HuH-7.5 (cell line): ENCODE data around the gene TP53TG5.

ENCODE experiments used
- DNase-seq: peaks from one replicate; pipeline ENCODE4 v3.0.0; 2011; ENCODE audit warnings: low spot score

TP53TG5 gene

DNA sequence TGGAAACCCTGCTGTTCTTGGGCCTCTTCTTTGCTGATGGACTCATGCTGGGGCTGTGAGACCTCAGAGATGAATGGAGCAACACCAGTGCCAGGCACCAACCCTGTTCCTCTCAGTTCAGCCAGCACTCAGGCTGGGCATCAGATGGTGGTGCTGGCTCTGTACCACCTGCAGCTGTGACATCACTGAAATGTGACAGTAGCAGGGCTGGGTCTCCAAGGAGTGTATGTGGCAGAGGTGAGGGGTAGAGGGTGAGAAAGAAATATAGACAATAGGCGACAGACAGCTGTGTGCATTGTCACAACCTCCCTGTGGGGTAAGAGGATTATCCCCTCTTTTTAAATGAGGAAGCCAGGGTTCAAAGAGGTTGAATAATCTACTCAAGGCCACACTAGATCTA lies at the start of gene TP53TG5:
Gene TP53TG5, minus strand, starts transcription at position 135 of the 400 bp plus-strand sequence. Its CDS starts 89 bp downstream, at position 46.
- no peak for DNase-seq

DNA sequence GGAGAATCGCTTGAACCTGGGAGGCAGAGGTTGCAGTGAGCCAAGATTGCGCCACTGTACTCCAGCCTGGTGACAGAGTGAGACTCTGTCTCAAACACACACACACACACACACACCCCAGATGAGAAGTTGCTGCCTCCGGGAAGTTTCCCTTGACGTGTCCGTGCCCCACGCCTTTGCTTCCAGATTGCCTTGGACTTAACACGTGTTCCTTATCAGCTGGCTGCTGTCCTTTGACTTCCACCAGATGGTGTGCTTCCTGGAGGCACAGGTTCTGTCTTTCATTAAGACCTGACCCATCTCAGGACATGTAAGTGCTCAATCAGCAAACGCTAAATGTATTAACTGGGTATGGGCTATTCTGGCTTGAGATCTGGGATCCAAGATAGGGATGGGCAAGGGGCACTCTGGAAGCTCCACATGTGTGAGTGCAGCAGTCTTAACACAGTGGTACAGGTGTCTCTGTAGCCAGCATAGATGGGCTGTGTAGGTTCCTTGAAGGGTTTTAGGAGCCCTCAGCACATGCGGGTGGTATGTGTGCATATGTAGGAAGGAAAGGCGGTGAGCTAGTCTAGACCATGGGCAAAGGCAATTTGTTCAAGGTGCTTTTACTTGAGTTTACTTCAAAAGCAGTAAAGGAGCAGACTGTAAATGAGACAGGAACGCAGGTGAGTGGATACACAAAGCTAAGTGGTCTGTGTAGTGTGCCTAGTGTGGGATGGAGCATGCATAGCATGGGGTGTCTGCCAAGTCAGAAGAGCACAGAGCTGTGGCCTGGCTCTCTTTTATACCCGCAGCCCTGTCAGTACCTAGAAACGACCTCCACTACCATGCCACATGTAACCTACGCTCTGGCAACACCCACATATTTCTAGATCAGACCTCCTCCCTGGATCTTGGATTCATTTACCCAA lies 49.4 kb upstream of the TP53TG5 start:
- DNase-seq = no peak

DNA sequence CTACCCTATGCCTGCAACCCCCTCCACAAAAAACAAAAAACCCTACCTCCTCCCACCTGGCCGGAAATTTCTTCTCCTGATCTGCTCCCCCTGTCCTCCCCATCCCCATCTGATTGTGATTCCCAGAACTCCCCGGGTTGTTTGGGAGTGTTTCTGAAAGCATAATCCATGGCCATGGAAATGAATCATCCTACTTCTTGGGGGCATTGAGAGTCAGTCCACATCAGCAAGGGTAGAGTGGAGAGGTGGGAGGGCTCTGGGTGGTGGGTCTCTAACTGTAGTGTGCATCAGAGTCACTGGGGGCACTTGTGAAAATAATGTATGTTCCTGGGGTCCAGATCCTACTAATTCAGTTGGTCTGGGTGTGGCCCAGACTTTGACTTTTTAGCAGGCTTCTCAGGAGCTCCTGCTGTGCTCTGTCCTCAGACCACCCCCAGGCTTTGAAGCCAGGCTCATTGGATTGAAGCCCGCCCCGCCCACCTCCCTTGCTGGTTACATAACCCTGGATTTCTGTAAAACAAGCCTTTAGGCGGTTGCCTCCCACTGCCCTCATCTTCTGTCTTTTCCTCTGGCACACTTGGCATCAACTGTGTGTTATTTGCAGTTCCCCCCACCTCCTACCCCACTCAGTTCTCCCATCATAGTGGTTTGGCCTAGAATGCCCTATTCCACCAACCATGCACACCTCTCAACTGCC lies 48.3 kb upstream of the TP53TG5 start:
- DNase-seq = no peak

DNA sequence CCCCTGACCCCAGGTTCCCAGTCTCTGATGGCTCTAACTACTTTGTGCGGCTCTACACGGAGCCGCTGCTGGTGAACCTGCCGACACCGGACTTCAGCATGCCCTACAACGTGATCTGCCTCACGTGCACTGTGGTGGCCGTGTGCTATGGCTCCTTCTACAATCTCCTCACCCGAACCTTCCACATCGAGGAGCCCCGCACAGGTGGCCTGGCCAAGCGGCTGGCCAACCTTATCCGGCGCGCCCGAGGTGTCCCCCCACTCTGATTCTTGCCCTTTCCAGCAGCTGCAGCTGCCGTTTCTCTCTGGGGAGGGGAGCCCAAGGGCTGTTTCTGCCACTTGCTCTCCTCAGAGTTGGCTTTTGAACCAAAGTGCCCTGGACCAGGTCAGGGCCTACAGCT lies 47.4 kb upstream of the TP53TG5 start:
- DNase-seq = no peak

DNA sequence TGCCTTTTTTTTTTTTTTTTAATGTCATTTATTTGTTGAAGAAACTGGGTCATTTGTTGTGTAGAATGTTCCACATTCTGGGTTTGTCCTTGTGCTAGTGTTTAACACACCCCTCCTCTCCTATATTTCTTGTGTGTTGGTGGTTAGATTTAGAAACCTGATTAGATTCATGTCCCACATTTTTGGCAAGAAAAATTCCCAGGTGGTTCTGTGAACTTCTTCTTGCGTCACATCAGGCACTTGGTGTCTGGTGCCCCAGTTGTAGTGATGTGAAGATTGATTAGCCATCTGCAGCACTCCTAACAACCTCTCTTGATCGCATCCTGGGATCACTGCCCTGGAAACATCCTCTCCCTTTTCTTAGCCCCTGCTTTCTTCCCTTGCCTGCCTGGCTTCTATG lies 45.6 kb upstream of the TP53TG5 start:
- DNase-seq = no peak

DNA sequence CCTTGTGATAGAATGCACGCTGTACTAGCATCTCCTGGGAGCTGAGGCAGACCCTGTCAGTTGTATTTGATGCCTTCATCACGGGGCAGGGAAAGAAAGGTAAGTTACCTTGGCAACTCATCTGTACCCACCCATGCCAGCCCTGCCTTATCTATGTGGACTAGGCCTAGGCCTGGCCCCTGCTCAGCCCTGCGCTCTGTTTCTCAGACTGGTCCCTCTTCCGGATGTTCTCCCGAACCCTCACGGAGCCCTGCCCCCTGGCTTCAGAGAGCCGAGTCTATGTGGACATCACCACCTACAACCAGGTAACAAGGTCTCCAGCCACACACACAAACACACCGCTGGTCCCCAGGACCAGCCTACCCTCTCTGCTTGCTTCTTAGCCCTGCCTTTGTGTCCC lies 42.0 kb upstream of the TP53TG5 start:
- DNase-seq = no peak

DNA sequence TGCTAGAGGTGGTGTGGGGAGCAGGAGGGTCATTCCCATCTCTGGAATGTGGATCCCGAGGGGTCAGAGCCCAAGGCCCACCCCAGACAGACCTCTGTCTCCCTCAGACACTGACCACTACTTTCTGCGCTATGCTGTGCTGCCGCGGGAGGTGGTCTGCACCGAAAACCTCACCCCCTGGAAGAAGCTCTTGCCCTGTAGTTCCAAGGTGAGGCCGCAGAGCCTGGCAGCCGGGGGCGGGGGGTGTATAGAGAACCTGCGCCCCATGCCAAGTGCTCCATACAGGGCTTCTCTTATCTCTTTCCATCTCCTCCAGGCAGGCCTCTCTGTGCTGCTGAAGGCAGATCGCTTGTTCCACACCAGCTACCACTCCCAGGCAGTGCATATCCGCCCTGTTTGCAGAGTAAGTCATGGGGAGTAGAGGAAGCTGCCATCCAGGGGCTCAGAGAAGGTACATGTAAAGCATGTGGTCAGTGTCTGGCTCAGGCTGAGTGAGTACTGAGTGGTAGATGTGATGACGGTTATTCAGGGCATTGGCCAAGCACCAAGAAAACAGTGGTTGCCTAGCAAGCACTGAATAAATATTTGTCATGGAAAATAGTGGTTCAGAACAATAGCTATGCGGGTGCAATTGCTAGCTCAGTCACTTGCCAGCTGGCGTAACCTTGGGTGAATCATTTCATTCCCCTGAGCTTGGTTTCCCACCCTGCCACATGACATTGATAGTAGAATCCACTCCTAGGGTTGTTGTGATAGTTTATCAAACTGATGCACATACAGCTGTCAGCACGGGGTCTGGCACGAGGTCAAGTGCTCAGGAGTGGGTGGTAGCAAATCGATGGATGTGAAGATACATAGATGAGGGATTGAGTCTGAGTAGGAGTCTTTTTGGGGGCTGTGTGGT lies 41.3 kb upstream of the TP53TG5 start:
- DNase-seq = no peak

DNA sequence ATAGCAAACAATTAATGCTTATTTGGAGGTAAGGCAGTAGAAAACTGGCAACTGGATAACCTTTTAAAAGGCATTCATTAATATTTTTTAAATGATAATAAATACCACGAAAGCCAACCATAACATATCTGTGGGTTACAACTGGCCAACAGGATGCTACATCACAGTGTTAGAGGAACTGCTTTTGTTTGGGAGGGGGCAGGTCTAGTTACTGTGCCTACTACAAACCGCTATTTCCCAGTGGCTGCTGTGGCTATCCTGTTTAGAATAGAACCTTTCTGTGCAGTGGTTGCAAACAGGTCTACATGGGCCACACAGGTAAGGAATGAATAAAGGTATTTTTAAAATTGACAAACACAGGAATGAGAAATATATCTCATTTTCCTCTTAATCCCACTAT lies 38.8 kb upstream of the TP53TG5 start:
- no peak for DNase-seq

DNA sequence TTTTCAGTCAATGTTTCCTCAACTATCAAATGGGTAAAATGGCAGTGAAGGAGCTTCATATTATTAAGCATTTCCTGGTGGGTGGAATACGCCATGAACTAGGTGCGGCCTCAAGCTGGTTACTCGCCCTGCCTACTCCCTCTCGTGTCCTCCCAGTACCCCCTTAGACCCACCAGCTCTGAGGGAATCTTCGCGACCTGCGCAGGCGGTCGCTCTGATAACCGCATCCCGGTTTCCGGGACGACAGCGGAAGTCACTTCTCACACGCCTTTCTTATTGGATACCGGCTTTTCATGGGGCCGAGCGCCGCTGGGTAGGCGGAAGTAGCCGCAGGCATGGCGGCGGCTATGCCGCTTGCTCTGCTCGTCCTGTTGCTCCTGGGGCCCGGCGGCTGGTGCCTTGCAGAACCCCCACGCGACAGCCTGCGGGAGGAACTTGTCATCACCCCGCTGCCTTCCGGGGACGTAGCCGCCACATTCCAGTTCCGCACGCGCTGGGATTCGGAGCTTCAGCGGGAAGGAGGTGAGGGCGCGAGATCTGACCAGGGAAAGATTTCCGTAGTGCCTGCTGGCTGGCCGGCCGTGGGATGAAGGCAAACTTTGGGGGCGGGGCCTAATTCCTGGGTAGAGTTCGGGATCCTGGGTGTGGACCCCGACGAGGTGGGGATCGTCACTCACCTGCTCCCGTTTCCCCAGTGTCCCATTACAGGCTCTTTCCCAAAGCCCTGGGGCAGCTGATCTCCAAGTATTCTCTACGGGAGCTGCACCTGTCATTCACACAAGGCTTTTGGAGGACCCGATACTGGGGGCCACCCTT lies 37.9 kb upstream of the TP53TG5 start, which contains the start of gene PIGT:
Gene PIGT, plus strand, starts transcription at position 320 of the 816 bp plus-strand sequence. Its CDS starts 16 bp downstream, at position 336.
- peak; percentile 83 for DNase-seq

DNA sequence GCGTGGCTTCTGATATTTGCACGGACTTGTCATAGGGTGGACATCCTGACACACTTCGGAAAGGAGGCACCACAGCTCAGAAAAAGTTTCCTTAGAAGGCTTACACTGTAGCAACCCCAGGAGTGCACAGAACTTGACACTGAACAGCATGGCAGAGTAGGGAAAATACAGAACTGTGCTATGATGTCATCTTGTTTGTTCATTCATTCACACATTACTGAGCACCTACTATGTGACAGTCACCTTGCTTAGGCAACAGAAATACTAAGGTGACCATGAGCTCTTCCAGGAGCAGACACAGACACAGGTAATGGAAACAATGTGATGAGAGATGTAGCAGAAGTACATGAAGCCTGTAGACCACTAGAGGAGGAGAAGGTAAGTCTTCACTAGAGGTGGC lies 35.4 kb upstream of the TP53TG5 start:
- no peak for DNase-seq

DNA sequence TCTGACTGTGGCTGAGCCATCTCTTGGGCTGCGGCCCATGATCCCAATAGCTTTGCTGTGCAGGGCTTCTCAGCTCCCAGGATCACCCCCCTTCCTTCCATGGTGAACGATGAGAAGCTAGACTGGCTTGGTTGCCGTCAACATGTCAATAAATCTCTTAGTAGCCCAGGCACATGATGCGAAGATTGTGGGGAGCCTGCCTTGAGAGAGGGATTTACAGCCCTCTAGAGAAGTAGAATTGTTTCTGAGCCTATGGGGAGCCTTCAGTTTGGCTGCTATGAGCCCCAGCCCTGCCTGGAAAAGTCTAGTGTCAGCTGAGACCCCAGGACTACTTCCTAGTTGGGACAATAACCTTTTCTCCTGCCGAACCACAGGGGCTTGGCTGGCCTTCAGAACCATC lies 34.5 kb upstream of the TP53TG5 start:
- DNase-seq = no peak

DNA sequence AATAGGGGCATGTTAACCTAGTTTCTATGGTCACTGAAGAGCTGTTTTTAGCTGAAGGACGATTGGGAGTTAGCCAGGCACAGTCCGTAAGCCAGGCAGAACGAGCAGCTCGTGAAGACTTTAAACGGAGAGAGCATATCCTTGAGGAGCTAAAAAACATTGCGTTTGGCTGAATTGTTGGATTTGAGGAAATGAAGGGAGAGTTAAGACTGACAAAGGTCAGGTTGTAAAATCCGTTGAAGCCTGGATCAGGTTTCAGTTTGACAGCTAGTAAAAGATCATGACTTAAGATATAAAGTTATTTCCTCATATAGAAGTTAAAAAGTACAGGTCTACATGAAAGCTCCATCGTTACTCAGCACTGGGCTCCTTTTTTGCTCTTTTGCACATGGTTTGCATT lies 32.8 kb upstream of the TP53TG5 start:
- DNase-seq = no peak

DNA sequence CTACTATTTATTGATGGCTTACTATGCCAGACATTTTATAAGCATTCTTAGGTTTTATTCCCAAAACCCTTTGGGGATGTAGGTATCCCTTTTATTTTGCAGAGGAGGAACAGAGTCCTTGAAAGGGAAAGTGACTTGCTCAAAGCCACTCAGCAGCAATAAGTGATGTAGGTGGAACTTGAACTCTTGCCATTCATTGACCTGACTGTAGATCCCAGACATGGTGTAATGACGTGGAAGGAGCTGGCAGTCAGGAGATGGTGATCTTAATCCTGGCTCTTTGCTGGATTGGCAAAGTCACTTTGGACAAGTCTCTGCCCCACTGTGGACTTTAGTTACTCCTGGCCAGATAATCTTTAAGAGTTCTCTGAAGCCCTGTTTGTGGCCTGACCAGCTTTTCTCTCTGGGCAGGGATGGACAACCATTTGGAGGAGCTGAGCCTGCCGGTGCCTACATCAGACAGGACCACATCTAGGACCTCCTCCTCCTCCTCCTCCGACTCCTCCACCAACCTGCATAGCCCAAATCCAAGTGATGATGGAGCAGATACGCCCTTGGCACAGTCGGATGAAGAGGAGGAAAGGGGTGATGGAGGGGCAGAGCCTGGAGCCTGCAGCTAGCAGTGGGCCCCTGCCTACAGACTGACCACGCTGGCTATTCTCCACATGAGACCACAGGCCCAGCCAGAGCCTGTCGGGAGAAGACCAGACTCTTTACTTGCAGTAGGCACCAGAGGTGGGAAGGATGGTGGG lies 31.6 kb upstream of the TP53TG5 start:
- no peak for DNase-seq

DNA sequence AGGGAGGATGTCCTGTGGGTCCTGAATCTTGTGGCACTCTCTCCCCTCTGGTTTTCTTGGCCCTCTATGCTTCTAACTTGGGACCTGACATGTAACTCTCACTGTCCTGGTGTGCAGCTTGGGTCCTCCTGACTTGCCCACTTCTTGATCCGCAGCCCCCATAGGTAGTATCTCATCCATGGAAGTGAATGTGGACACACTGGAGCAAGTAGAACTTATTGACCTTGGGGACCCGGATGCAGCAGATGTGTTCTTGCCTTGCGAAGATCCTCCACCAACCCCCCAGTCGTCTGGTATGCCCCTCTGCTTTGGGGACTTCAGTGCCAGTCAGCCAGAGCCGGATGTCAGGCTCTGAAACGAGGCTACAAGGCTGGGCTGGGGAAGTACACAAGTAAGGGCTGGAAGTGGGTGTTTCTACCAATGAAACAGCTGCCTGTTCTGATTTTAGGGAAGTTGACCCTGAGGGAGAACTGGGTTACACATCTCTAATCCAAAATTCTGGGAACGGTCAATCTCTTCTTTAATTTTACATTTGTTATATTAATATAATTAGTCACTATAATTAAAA lies 30.6 kb upstream of the TP53TG5 start:
- no peak for DNase-seq

DNA sequence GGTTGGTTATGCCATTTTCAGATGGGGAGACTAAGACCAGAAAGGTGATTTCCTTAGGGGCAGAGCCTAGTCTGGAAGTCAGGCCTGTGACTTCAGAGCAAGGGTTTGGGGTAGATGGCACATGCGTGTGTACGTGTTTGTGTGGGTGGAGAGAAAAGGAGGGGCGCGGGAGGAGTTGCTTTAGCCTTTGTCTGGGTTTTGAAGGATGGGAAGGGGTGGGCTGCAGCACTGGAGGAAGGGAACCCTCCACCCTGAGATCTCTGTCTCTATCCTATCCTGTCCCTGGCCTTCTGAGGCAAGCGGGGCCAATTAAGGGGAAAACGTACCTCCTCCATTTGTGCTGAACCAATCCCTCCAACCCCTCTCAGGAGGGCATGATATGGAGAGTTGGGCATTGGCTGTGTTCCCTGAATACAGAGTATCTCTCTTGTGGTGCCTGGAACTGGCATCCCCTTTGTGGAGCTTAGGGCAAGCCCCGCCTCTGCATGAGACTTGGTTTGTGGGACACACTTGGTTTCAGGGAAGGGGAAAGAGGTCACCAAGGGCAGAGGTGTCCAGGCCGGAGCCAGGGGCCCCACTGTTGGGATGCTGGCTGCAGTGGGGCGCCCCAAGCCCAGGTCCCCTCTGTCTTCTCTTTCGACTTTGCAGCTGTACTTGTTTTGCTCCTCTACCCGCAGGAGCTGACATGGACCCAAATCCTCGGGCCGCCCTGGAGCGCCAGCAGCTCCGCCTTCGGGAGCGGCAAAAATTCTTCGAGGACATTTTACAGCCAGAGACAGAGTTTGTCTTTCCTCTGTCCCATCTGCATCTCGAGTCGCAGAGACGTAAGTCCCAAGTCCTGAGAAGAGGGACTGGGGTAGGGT lies 29.9 kb upstream of the TP53TG5 start, which contains the start of gene DBNDD2:
Gene DBNDD2, plus strand, starts transcription at position 507 of the 863 bp plus-strand sequence. Its CDS starts 179 bp downstream, at position 686.
- DNase-seq = no peak

DNA sequence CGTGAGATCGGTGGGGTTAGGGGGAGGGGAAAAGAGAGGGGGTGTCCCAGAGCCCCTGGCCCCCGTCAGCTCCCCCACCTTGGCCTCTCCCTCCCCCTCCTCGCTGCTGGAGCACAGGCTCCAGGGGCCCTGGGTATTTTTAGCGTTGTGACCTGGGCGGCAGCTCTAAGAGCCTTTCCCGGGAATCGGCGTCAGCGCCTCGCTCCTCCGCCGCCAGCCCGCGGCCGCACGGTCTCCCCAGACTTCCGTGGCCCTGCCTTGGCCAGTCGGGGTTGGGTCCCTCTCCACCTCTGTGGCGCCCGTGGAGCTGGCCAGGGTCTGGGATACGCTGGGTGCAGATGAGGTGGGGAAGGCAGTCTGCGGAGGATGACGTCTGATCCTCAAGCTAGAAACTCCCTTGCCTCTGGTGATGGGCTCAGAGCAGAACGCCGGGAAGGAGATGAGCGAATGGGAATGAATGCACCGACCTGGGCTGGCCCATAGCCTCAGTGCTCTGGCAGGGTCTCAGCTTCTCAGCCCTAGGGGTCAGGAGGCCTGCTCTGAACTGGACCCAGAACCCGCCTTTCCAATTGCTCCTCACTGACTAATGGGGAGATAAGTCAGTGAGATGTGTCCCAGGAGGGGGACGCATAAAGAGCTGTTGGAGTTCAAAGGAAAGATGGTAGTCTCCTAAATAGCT lies 29.1 kb upstream of the TP53TG5 start:
- peak; percentile 28 for DNase-seq

DNA sequence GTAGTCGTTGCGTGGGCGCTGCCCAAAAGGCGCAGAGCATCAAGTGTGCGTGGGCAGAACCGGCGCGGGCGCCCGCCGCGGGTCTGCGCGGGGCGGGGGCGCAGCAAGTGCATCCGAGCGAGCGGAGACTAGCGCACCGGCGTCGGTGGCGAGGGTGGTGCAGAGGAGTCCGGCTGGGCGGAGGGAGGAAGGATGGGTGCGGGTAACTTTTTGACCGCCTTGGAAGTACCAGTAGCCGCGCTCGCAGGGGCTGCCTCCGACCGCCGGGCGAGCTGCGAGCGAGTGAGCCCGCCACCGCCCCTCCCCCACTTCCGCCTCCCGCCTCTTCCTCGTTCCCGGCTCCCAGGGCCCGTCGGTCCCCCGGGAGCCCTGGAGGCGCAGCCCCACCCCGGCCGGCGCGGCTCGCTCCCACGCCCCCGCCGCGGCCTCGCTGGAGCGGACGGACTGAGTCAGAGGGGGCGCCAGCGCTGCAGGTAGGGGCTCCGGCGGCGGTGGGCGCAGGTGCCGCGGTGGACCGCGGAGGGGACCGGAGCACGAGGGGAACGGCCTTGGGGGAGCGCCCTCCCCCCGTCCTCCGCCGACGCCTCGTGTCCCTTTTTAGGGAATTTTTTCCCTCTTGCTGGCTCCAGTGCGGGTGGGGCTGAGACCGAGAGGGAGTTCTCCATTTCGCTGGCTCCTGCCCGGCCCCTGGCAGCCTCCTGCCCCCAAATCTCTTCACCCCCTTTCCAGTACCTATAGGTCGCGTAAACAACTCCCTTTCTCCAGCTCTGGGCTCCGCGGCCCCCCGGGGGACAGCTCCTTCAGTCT lies 28.3 kb upstream of the TP53TG5 start:
- DNase-seq = peak; percentile 65
